ENCODE measurements around the gene IKZF2.

- TF ChIP-seq CTCF (IDR thresholded peaks at IDR 0.05; ENCODE audit: low read length): no peak
- TF ChIP-seq EZH2 (optimal IDR thresholded peaks at IDR 0.05; ENCODE audit: low read depth, low read length): no peak
These were observed 2.7 kb downstream of the IKZF2 start for GRCh38 chr2:213148572-213149261.

All from MM.1S (cell line).